Measurements from ENCODE around the gene OSBPL8. TPM values are rescaled to one million over a fixed set of nuclear protein-coding genes. Genes with fewer than 3 reads are reported as not detected.

OSBPL8 gene
- total RNA-seq, 2 donors from 2014 or later, result 23.1 to 41.2 TPM

DNA sequence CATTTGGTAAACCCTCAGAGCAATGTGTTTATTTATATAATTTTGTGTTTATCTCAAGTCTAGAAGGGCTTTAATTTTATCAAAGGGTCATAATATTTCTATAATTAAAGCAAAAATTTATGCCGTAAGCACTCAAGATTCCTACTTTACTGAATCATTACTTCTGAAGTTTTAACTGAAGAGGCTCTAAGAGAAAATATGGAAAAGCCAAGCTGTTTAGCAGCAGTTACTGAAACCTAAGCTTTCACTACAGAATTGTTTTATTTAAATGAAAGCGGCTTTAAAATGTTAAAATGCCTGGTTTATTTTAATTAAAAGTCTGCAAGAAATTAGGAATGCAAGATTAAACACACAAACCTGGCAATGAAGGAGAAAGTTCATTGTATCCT, 137.4 kb downstream of the OSBPL8 start:
- intact Hi-C loops (cut with DNase I), result no loop called here
- WGBS, 2 donors, result 78 to 82% methylated on average over 2 of the region's 2 CpGs
- DNase-seq (no peak), ATAC-seq (no peak)
- peaks cover 7% of the 10 kb centered on the region for H3K4me1 ChIP-seq
- H3K4me3 ChIP-seq, result no peak overlapping the region
- H3K9me3 ChIP-seq, result no peaks in the 10 kb centered on the region
- TF ChIP-seq, protein P1, sequence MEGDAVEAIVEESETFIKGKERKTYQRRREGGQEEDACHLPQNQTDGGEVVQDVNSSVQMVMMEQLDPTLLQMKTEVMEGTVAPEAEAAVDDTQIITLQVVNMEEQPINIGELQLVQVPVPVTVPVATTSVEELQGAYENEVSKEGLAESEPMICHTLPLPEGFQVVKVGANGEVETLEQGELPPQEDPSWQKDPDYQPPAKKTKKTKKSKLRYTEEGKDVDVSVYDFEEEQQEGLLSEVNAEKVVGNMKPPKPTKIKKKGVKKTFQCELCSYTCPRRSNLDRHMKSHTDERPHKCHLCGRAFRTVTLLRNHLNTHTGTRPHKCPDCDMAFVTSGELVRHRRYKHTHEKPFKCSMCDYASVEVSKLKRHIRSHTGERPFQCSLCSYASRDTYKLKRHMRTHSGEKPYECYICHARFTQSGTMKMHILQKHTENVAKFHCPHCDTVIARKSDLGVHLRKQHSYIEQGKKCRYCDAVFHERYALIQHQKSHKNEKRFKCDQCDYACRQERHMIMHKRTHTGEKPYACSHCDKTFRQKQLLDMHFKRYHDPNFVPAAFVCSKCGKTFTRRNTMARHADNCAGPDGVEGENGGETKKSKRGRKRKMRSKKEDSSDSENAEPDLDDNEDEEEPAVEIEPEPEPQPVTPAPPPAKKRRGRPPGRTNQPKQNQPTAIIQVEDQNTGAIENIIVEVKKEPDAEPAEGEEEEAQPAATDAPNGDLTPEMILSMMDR (IDR thresholded peaks at IDR 0.05), result no peak
- TF ChIP-seq POLR2A (IDR thresholded peaks at IDR 0.05), result no peak
- H3K36me3 ChIP-seq (replicated peaks in 1 of 2; ENCODE audit: insufficient read depth in 1 of 2, low read depth in 2 of 2), result no peaks in the 10 kb centered on the region
- no peaks in the 10 kb centered on the region for H3K27me3 ChIP-seq
- no peak overlapping the region for H3K27ac ChIP-seq

DNA sequence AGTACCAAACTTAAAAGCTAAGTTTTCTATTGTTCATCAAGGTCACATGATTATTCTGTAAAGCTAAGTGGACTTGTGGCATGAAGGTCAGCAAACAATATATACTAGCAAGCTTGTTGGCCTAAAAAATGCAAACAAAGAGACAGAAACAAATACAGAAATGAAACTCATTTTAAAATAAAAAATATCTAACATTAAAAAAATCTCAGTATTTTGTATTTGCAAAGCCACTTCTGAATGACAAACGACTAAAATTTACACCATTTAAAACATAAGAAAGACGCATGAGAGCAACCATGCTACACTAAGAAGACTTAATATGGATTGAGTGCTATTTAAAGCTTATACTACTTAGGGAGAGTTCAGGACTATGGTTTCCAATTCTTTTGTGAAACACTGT, 138.5 kb downstream of the OSBPL8 start:
- Histone ChIP-seq H3K27ac (no peak overlapping the region), H3K4me1 (peaks cover 7% of the 10 kb centered on the region), H3K4me3 (no peak overlapping the region), H3K36me3 (replicated peaks in 1 of 2; ENCODE audit: insufficient read depth in 1 of 2, low read depth in 2 of 2) (no peaks in the 10 kb centered on the region), H3K27me3 (no peaks in the 10 kb centered on the region), H3K9me3 (no peaks in the 10 kb centered on the region)
- intact Hi-C loops (cut with DNase I), result no loop called here
- no peak for ATAC-seq
- no peak for DNase-seq
- TF ChIP-seq POLR2A (IDR thresholded peaks at IDR 0.05), result no peak
- TF ChIP-seq, protein P1 (IDR thresholded peaks at IDR 0.05), result no peak
- WGBS, 2 donors, result 85 to 92% methylated on average over 2 of the region's 2 CpGs

DNA sequence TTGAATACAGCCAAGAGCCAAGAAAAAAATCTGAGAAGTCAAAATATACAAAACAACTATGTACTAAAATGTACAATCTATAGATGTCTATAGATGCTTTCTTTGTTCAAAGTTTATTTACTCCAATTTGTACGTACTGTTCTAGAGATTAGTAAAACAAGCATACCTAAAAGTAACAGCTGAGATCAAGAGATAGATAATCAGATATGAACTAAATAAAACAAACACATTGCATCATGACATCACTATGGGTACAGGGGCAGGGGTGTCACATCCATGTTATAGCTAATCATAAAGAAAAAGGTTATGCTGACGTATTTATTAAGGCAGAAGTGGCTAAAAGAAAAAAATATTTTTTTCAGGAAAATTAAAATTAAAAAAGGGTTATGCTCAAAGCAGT, 139.3 kb downstream of the OSBPL8 start:
- intact Hi-C loops (cut with DNase I), result no loop called here
- ATAC-seq (no peak), DNase-seq (no peak)
- Histone ChIP-seq H3K36me3 (replicated peaks in 1 of 2; ENCODE audit: insufficient read depth in 1 of 2, low read depth in 2 of 2) (no peaks in the 10 kb centered on the region), H3K4me3 (no peak overlapping the region), H3K4me1 (peaks cover 7% of the 10 kb centered on the region), H3K9me3 (no peaks in the 10 kb centered on the region), H3K27ac (no peak overlapping the region), H3K27me3 (no peaks in the 10 kb centered on the region)
- no peak for TF ChIP-seq POLR2A (IDR thresholded peaks at IDR 0.05)
- TF ChIP-seq, protein P1 (IDR thresholded peaks at IDR 0.05), result no peak
- 64 to 67% methylated on average over 2 of the region's 2 CpGs for WGBS, 2 donors

DNA sequence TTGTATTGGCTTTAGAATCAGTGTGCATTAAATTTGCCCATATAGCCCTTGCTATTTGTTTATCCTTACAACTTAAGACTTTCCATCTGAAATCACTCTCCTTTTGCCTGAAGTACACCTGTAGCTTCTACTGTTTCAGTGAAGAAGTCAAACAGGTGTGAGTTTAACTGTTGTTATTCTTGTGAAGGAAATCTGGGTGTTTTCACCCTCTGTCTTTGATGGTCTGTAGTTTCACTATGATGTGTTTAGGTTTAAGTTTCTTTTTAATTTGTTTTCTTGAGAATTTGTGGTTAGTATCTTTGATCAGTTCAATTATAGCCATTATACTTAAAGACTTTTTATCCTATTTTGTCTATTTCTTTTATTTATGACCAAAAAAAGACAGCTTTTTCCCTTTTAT, 142.5 kb downstream of the OSBPL8 start:
- no peaks in the 10 kb centered on the region for H3K27me3 ChIP-seq
- no peaks in the 10 kb centered on the region for H3K36me3 ChIP-seq (replicated peaks in 1 of 2; ENCODE audit: insufficient read depth in 1 of 2, low read depth in 2 of 2)
- ATAC-seq (no peak), DNase-seq (no peak)
- H3K4me1 ChIP-seq, result no peaks in the 10 kb centered on the region
- TF ChIP-seq POLR2A (IDR thresholded peaks at IDR 0.05), result no peak
- TF ChIP-seq, protein P1 (IDR thresholded peaks at IDR 0.05), result no peak
- H3K9me3 ChIP-seq, result no peaks in the 10 kb centered on the region
- no peak overlapping the region for H3K4me3 ChIP-seq
- intact Hi-C loops (cut with DNase I), result no loop called here
- no peak overlapping the region for H3K27ac ChIP-seq

DNA sequence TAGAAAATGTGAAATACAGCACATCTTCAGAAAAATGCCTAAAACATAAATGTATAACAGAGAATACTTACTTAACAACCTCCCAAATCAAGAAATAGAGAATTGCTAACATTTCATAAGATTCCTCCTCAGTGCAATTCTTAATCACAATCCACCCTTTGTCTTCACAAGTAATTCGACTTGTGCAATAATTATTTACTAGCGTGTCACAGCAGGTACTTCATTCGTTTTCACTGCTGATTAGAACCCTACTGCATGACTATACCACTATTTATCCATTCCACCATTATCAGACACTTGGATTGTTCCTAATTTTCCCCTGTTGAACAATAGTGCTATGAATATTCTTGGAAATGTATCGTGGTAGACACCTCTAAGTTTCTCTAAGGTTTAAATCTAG, 146.4 kb downstream of the OSBPL8 start:
- Histone ChIP-seq H3K36me3 (replicated peaks in 1 of 2; ENCODE audit: insufficient read depth in 1 of 2, low read depth in 2 of 2) (no peaks in the 10 kb centered on the region), H3K27me3 (no peaks in the 10 kb centered on the region), H3K4me1 (no peaks in the 10 kb centered on the region), H3K4me3 (no peak overlapping the region), H3K9me3 (no peaks in the 10 kb centered on the region), H3K27ac (no peak overlapping the region)
- ATAC-seq (no peak), DNase-seq (no peak)
- intact Hi-C loops (cut with DNase I), result no loop called here
- no peak for TF ChIP-seq POLR2A (IDR thresholded peaks at IDR 0.05)
- TF ChIP-seq, protein P1 (IDR thresholded peaks at IDR 0.05), result no peak
- WGBS, 2 donors, result 77 to 80% methylated on average over 4 of the region's 4 CpGs

Data from body of pancreas (tissue), 4 donors.